C4-2B (cell line): ENCODE measurements around the gene YPEL4.

Experiments used
- H3K27ac ChIP-seq: fragments of 450-650 bp; 2 replicates; pipeline ENCODE4 v1.5.1; 2017
- ZFX ChIP-seq: fragments of 450-650 bp; IDR thresholded peaks from 2 replicates; pipeline ENCODE4 v1.6.1; 2017
- TF ChIP-seq, protein P1 (sequence below): fragments of 450-650 bp; conservative IDR thresholded peaks from 2 replicates; pipeline ENCODE4 v1.5.1; 2017; ENCODE audit warnings: mild to moderate bottlenecking

YPEL4 gene

DNA sequence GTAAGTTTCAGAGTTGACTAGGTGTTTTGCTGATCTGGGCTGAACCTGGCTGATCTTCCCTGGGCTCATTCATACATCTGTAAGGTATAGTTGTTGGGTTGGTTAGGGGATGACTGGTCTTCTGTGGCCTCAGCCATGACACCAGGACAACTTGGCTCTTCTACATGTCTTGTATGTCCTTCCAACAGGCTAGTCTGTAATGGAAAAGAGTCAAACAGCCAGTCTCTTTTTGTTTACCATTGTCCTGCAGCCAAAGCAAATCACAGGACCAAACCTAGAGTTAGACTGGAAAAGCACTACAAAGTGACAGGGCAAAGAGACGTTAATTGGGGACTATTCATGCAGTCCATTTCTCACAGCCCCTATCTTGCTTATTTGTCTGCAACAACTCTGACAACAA is 34.4 kb downstream of the YPEL4 start:
- no peak overlapping the region for H3K27ac ChIP-seq
- TF ChIP-seq, protein P1, sequence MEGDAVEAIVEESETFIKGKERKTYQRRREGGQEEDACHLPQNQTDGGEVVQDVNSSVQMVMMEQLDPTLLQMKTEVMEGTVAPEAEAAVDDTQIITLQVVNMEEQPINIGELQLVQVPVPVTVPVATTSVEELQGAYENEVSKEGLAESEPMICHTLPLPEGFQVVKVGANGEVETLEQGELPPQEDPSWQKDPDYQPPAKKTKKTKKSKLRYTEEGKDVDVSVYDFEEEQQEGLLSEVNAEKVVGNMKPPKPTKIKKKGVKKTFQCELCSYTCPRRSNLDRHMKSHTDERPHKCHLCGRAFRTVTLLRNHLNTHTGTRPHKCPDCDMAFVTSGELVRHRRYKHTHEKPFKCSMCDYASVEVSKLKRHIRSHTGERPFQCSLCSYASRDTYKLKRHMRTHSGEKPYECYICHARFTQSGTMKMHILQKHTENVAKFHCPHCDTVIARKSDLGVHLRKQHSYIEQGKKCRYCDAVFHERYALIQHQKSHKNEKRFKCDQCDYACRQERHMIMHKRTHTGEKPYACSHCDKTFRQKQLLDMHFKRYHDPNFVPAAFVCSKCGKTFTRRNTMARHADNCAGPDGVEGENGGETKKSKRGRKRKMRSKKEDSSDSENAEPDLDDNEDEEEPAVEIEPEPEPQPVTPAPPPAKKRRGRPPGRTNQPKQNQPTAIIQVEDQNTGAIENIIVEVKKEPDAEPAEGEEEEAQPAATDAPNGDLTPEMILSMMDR, result no peak
- no peak for TF ChIP-seq ZFX

DNA sequence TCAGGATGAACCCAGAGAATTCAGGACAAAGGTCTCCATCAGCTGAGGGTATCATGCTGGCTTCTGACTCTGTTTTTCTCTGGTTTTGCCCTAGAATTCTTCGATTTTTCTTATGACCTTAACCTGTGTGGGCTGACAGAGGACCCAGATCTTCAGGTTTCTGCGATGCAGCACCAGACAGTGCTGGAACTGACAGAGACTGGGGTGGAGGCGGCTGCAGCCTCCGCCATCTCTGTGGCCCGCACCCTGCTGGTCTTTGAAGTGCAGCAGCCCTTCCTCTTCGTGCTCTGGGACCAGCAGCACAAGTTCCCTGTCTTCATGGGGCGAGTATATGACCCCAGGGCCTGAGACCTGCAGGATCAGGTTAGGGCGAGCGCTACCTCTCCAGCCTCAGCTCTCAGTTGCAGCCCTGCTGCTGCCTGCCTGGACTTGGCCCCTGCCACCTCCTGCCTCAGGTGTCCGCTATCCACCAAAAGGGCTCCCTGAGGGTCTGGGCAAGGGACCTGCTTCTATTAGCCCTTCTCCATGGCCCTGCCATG is 35.4 kb downstream of the YPEL4 start:
- H3K27ac ChIP-seq, result no peak overlapping the region
- TF ChIP-seq, protein P1, result no peak

DNA sequence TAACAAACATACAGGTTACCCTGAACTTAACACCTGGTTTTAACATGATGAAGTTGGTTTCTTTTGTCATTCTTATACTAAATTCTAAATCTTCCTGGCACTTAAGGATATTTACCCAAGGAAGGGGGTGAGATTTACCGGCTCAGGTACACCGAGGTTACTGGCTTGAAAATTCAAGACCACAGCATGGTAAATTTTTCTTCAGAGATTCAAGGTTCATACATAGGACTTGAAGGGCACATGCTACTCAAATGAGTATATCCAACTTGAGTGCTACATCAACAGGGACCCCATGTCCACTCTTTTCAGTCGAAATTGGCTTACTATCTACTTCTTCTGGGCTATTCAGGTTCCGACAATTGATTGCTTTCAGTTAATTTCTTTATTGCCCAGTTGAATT is 39.5 kb downstream of the YPEL4 start:
- no peak overlapping the region for H3K27ac ChIP-seq
- TF ChIP-seq ZFX, result no peak
- TF ChIP-seq, protein P1, result no peak

DNA sequence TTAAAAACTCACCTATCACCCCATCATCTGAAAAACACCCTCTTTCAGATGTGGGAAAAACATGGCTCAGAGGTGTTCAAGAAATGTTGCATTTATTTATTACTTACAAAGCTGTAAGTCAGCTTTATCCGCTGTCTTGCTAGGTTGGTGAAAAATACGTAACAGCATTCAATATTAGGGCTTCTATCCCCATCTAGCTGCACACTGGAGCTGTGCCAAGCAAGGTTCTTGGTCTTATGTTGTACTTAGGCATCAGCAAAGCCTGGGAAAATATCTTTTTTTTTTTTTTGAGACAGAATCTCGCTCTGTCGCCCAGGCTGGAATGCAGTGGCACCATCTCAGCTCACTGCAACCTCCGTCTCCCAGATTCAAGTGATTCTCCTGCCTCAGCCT is 44.7 kb downstream of the YPEL4 start:
- TF ChIP-seq, protein P1, result no peak
- TF ChIP-seq ZFX, result no peak

DNA sequence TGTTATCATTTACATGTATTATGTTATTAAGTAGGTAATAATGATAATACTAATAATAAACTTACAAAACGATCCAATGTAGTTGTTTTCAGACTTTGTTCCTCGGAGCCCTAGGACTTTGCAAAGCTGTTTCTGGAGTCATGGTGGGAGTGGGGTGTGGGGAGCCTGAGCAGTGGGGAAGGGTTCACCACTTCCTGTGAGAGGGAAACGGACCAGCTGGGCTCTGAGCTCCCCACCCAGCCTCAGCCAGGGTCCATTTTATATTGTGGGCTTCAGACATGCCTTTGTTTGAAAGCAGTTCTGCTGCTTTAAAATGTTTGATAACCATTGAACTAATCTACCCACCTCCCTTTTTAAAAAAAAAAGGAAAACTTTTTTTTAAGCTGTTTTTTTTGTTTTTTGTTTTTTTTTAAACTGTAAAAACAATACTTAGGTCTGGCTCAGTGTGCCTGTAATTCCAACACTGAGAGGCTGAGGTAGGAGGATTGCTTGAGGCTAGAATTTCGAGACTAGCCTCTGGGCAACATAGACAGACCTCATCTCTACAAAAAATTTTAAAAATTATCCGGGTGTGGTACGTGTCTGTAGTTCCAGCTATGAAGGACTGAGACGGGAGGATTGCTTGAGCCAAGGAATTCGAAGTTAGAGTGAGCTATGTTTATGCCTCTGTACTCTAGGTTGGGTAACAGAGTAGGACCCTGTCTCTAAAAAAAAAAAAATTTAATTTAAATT is 45.2 kb downstream of the YPEL4 start:
- TF ChIP-seq ZFX, result no peak
- TF ChIP-seq, protein P1, result no peak
- H3K27ac ChIP-seq, result no peak overlapping the region

More for the DNA sequence above, 44.7 kb downstream of the YPEL4 start:
- no peak overlapping the region for H3K27ac ChIP-seq

DNA sequence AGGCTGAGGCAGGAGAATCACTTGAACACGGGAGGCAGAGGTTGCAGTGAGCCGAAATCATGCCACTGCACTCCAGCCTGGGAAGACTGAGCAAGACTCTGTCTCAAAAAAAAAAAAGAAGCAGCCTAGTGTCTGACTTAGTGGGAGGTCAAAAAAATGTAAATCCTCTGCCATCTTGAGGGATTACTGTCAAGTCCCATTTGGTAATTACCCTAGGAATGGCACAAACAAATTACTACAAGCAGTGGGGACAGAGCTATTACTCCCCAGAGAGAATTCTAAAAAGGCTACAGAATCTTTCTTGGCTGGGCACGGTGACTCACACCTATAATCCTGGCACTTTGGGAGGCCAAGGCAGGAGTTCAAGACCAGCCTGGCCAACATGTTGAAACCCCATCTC is 48.4 kb downstream of the YPEL4 start:
- TF ChIP-seq ZFX, result no peak
- TF ChIP-seq, protein P1, result no peak
- H3K27ac ChIP-seq, result no peak overlapping the region

DNA sequence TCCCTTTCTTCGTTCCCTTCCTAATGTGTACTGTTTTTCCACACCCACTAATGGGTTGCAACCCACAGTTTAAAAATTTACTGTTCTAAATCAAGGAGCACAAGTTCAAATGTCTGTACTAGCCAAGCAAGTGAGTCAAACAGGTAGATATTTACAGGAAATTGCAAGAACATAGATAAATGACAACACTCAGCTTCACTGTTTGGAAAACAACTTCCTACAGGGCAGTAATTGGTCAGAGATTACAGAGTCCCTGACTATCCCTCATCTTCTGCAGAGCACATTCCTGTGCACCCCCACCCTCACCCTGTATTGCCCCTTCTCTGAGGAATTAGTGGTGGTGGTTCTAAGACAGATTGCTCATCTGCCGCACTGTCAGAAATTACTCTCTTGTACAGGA is 50.3 kb downstream of the YPEL4 start:
- no peak overlapping the region for H3K27ac ChIP-seq

More for the DNA sequence above, 50.3 kb downstream of the YPEL4 start:
- no peak for TF ChIP-seq ZFX
- TF ChIP-seq, protein P1, result no peak
